B cell (primary cell): ENCODE results near the gene GLCCI1. TPM values are rescaled to one million over a fixed set of nuclear protein-coding genes. Genes with fewer than 3 reads are reported as not detected.
"Not testable (repeated sequence)": the region's sequence is repeated elsewhere in the genome, so short reads cannot be mapped to it uniquely, and the experiment has no call there.

Experiments used
- ATAC-seq: fragments of 200-7000 bp; cut with Tn5 transposase; one replicate; pipeline ENCODE4 v1.10.0; 2021; ENCODE audit warnings: low read depth, mild to moderate bottlenecking, moderate number of reproducible peaks, moderate library complexity
- CTCF ChIA-PET: fragments of 350-600 bp; sonication (Branson Sonifier 250); formaldehyde crosslinking; loops from one replicate; lab custom pipeline; 2021; ENCODE audit warnings: antibody characterized with exemption, inconsistent platforms; lab: Charles Lee
- POLR2A ChIA-PET: fragments of 350-600 bp; sonication (Branson Sonifier 250); formaldehyde crosslinking; loops from one replicate; lab custom pipeline; 2021; ENCODE audit warnings: antibody characterized with exemption; lab: Charles Lee
- DNase-seq: peaks from one replicate; pipeline ENCODE4 v3.0.0; 2013
- H2AFZ ChIP-seq: 2 replicates; pipeline ENCODE4 v1.6.1; 2012; ENCODE audit warnings: mild to moderate bottlenecking, low read depth, low read length; ENCODE audit not compliant: insufficient read depth, poor library complexity, severe bottlenecking
- H3K27ac ChIP-seq, 2 donors: 1 replicate in 1 of 2; 2 replicates in 1 of 2; pipeline ENCODE4 v1.5.1; 2012 to 2013; ENCODE audit warnings: low read length in 2 of 2, mild to moderate bottlenecking in 2 of 2, moderate library complexity in 1 of 2
- H3K27me3 ChIP-seq, 4 experiments: fragments of 200-600 bp in 1 of 4; sonication (generic) in 1 of 4; replicated peaks in 1 of 4; 1 replicate in 2 of 4; 2 replicates in 2 of 4; pipeline versions ENCODE4 v1.6.1 to v1.7.0; 2013 to 2016; ENCODE audit warnings: low read length in 3 of 4, mild to moderate bottlenecking in 2 of 4, mixed read lengths in 1 of 4, moderate library complexity in 1 of 4; ENCODE audit not compliant: insufficient read depth in 4 of 4, control insufficient read depth in 3 of 4; ENCODE audit errors: control extremely low read depth in 1 of 4
- H3K36me3 ChIP-seq, 2 experiments: replicated peaks in 1 of 2; 1 replicate in 1 of 2; 2 replicates in 1 of 2; pipeline versions ENCODE4 v1.6.1 to v1.7.1; 2013; ENCODE audit warnings: low read length in 1 of 2; ENCODE audit not compliant: insufficient read depth in 2 of 2, control insufficient read depth in 1 of 2; ENCODE audit errors: control extremely low read depth in 1 of 2, extremely low read depth in 1 of 2
- H3K4me1 ChIP-seq, 2 donors: fragments of 200-600 bp in 1 of 2; sonication (generic) in 1 of 2; 1 replicate in 1 of 2; 2 replicates in 1 of 2; pipeline versions ENCODE4 v1.5.1 to v1.6.1; 2013 to 2017; ENCODE audit warnings: low read length in 2 of 2; ENCODE audit not compliant: control insufficient read depth in 2 of 2, insufficient read depth in 2 of 2
- H3K4me2 ChIP-seq: replicated peaks from 2 replicates; pipeline ENCODE3; 2012; ENCODE audit warnings: mild to moderate bottlenecking, low read depth, low read length; ENCODE audit not compliant: poor library complexity, severe bottlenecking
- H3K4me3 ChIP-seq, 5 experiments: fragments of 200-600 bp in 1 of 5; sonication (generic) in 1 of 5; 1 replicate in 3 of 5; 2 replicates in 2 of 5; pipeline versions ENCODE4 v1.5.1 to v1.7.0; 2011 to 2016; ENCODE audit warnings: low read length in 4 of 5, mild to moderate bottlenecking in 4 of 5, low read depth in 2 of 5, control low read depth in 1 of 5, moderate library complexity in 1 of 5; ENCODE audit not compliant: insufficient read depth in 1 of 5; ENCODE audit errors: control extremely low read depth in 1 of 5, extremely low read depth in 1 of 5
- H3K79me2 ChIP-seq: fragments of 200-600 bp; sonication (generic); one replicate; pipeline ENCODE4 v1.6.0; 2016; ENCODE audit warnings: low read length; ENCODE audit not compliant: control insufficient read depth, insufficient read depth
- H3K9ac ChIP-seq: fragments of 200-600 bp; sonication (generic); 2 replicates; pipeline ENCODE4 v1.6.1; 2017; ENCODE audit warnings: mild to moderate bottlenecking, low read length, moderate library complexity
- H3K9me3 ChIP-seq, 3 donors: one replicate each; pipeline versions ENCODE4 v1.6.1 to v1.7.1; 2013; ENCODE audit warnings: low read length in 2 of 3; ENCODE audit not compliant: control insufficient read depth in 2 of 3, insufficient read depth in 1 of 3; ENCODE audit errors: control extremely low read depth in 1 of 3
- H4K20me1 ChIP-seq: 2 replicates; pipeline ENCODE4 v1.6.0; 2012; ENCODE audit warnings: mild to moderate bottlenecking, low read length; ENCODE audit not compliant: insufficient read depth, control insufficient read depth, poor library complexity, severe bottlenecking
- H3K27ac Mint-ChIP-seq: one replicate; pipeline ENCODE4 v1.8.0; 2021; ENCODE audit warnings: mixed read lengths
- H3K27me3 Mint-ChIP-seq: one replicate; pipeline ENCODE4 v1.8.0; 2021; ENCODE audit warnings: mixed read lengths
- H3K4me1 Mint-ChIP-seq: one replicate; pipeline ENCODE4 v1.8.0; 2021; ENCODE audit warnings: mixed read lengths
- H3K4me3 Mint-ChIP-seq: one replicate; pipeline ENCODE4 v1.8.0; 2021; ENCODE audit warnings: mixed read lengths
- H3K9me3 Mint-ChIP-seq: one replicate; pipeline ENCODE4 v1.8.0; 2022; ENCODE audit warnings: mixed read lengths; ENCODE audit not compliant: insufficient read depth
- EZH2 ChIP-seq: IDR thresholded peaks from 2 replicates; pipeline ENCODE4 v1.6.1; 2012; ENCODE audit warnings: borderline replicate concordance, low read depth, mild to moderate bottlenecking, moderate library complexity, low read length; ENCODE audit not compliant: insufficient read depth, poor library complexity, severe bottlenecking
- WGBS: methylation state at CpG from one replicate; pipeline ENCODE4 v1.1.5; 2013; ENCODE audit warnings: missing lambda C conversion rate; ENCODE audit not compliant: insufficient coverage; 5-methylcytosine and 5-hydroxymethylcytosine counted together
- intact Hi-C: fragments of 100-400 bp; cut with micrococcal nuclease; formaldehyde crosslinking; loops from one replicate; pipeline ENCODE4 v1.10.0; 2022
- polyA plus RNA-seq: library from polyadenylated mRNA; depleted of rRNA; stranded (reverse); fragments of >200 nt; gene quantifications from 2 replicates; pipeline ENCODE4 v1.2.3, GENCODE V29; 2012
- total RNA-seq, 2 donors: library from RNA; stranded (reverse); fragments of 120-200 nt in 1 of 2; gene quantifications; 1 replicate in 1 of 2; 2 replicates in 1 of 2; pipeline versions ENCODE4 v1.2.3 to v1.2.4, GENCODE V29; 2013 to 2022
- TF ChIP-seq, protein P1 (sequence below): fragments of 200-600 bp; IDR thresholded peaks from one replicate; pipeline ENCODE4 v1.8.0; 2022; ENCODE audit warnings: antibody characterized with exemption, mild to moderate bottlenecking

GLCCI1 gene
- total and polyA plus RNA-seq, 2 donors (not counting 1 experiment from before 2014, with no cell fraction given) = 17.7 to 50.3 TPM

DNA sequence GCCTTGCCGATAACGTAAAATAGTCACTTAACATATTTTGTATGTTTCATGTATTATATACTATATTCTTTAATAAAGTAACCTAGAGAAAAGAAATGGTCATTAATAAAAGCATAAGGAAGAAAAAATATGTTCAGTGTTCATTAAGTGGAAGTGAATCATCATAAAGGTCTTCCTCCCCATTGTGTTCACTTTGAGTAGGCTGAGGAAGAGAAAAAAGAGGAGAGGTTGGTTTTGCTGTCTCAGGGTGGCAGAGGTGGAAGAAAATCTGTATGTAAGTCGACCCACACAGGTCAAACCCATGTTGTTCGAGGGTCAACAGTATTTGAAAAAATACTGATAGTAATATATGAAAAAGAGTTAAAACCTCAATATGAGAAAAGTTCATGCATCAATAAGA is 90.3 kb downstream of the GLCCI1 start:
- CTCF ChIA-PET = no interaction called here
- no peak overlapping the region for H3K4me3 ChIP-seq
- TF ChIP-seq, protein P1, sequence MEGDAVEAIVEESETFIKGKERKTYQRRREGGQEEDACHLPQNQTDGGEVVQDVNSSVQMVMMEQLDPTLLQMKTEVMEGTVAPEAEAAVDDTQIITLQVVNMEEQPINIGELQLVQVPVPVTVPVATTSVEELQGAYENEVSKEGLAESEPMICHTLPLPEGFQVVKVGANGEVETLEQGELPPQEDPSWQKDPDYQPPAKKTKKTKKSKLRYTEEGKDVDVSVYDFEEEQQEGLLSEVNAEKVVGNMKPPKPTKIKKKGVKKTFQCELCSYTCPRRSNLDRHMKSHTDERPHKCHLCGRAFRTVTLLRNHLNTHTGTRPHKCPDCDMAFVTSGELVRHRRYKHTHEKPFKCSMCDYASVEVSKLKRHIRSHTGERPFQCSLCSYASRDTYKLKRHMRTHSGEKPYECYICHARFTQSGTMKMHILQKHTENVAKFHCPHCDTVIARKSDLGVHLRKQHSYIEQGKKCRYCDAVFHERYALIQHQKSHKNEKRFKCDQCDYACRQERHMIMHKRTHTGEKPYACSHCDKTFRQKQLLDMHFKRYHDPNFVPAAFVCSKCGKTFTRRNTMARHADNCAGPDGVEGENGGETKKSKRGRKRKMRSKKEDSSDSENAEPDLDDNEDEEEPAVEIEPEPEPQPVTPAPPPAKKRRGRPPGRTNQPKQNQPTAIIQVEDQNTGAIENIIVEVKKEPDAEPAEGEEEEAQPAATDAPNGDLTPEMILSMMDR = no peak
- no peak for TF ChIP-seq EZH2
- POLR2A ChIA-PET = no interaction called here
- H3K4me1 Mint-ChIP-seq = no peaks in the 10 kb centered on the region
- no peak overlapping the region for H2AFZ ChIP-seq
- no peak overlapping the region for H3K27ac Mint-ChIP-seq
- H3K36me3 ChIP-seq = peaks cover 7 to 35% of the 10 kb centered on the region in 2 experiments
- no peak overlapping the region for H3K4me2 ChIP-seq
- no CpG with 5 or more reads among the region's 4 CpGs for WGBS
- no peaks in the 10 kb centered on the region for H3K9me3 Mint-ChIP-seq
- H3K27me3 Mint-ChIP-seq = no peaks in the 10 kb centered on the region
- no peaks in the 10 kb centered on the region for H3K4me1 ChIP-seq
- no peaks in the 10 kb centered on the region for H4K20me1 ChIP-seq
- H3K27me3 ChIP-seq = no peaks in the 10 kb centered on the region
- no peak overlapping the region for H3K9ac ChIP-seq
- no peak overlapping the region for H3K4me3 Mint-ChIP-seq
- ATAC-seq = no peak
- no peak overlapping the region for H3K27ac ChIP-seq
- DNase-seq = no peak
- intact Hi-C loops = no loop called here
- H3K9me3 ChIP-seq = peaks cover 0 to 2% (median 1%) of the 10 kb centered on the region in 3 donors
- peaks cover 9% of the 10 kb centered on the region for H3K79me2 ChIP-seq

DNA sequence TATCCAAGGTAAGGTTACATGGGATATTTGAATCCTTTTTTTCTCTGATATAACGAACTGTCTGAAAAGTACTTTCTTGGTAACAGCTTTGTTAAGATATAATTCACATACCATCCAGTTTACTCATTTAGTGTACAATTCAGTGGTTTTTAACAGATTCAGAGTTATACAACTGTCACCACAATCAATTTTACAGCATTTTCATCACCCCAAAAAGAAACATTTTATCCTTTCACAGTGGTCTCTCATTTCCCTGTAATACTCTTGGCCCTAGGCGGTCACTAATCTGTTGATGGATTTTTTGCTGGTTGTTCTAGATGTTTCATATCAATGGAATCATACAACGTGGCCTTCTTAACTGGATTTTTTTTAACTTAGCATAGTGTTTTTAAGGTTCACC is 91.6 kb downstream of the GLCCI1 start:
- H3K27ac ChIP-seq = no peak overlapping the region
- WGBS = no CpG with 5 or more reads among the region's 3 CpGs
- H3K79me2 ChIP-seq = peaks cover 17% of the 10 kb centered on the region
- H3K4me3 ChIP-seq = no peak overlapping the region
- no peaks in the 10 kb centered on the region for H3K27me3 Mint-ChIP-seq
- H3K27ac Mint-ChIP-seq = no peak overlapping the region
- TF ChIP-seq EZH2 = no peak
- TF ChIP-seq, protein P1 = no peak
- no peak overlapping the region for H3K4me3 Mint-ChIP-seq
- DNase-seq = no peak
- no peaks in the 10 kb centered on the region for H3K4me1 ChIP-seq
- ChIA-PET CTCF (no interaction called here), POLR2A (no interaction called here)
- H3K9me3 ChIP-seq = peaks cover 0 to 2% (median 1%) of the 10 kb centered on the region in 3 donors
- H3K4me2 ChIP-seq = no peak overlapping the region
- H3K9ac ChIP-seq = no peak overlapping the region
- intact Hi-C loops = no loop called here
- H4K20me1 ChIP-seq = no peaks in the 10 kb centered on the region
- H3K4me1 Mint-ChIP-seq = peaks cover 2% of the 10 kb centered on the region
- peaks cover 7 to 39% of the 10 kb centered on the region in 2 experiments for H3K36me3 ChIP-seq
- H2AFZ ChIP-seq = no peak overlapping the region
- ATAC-seq = no peak
- H3K27me3 ChIP-seq = no peaks in the 10 kb centered on the region
- no peaks in the 10 kb centered on the region for H3K9me3 Mint-ChIP-seq

DNA sequence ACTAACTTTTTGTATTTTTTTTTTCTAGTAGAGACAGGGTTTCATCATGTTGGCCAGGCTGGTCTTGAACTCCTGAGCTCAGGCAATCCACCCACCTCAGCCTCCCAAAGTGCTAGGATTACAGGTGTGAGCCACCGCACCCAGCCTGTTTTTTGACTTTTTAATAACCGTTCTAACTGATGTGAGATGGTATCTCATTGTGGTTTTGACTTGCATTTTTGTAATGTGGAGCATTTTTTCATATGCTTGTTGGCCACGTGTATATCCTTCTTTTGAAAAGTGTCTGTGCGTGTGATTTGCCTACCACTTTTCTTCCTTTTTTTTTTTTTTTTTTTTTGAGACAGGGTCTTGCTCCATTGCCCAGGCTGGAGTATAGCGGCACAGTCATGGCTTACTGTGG is 94.7 kb downstream of the GLCCI1 start:
- not testable (repeated sequence) for DNase-seq

More for the DNA sequence above, 94.7 kb downstream of the GLCCI1 start:
- 100% methylated on average over 1 of the region's 5 CpGs for WGBS
- H3K27ac ChIP-seq, H3K4me1 Mint-ChIP-seq, H3K9ac ChIP-seq, H3K9me3 Mint-ChIP-seq, H3K4me1 ChIP-seq, H3K4me3 Mint-ChIP-seq, H3K27ac Mint-ChIP-seq, intact Hi-C loops, H3K27me3 Mint-ChIP-seq, H3K4me2 ChIP-seq, CTCF ChIA-PET, H3K27me3 ChIP-seq, H4K20me1 ChIP-seq, POLR2A ChIA-PET, H3K4me3 ChIP-seq, H2AFZ ChIP-seq, ATAC-seq, H3K9me3 ChIP-seq: not testable (repeated sequence)
- H3K79me2 ChIP-seq = peaks cover 41% of the 10 kb centered on the region
- H3K36me3 ChIP-seq = peaks cover 7 to 30% of the 10 kb centered on the region in 2 experiments
